IMR-90 (cell line): ENCODE data around the gene UNC5A.

Experiments
- CEBPB ChIP-seq: IDR thresholded peaks from 2 replicates; pipeline ENCODE4 v1.6.1; 2012; ENCODE audit warnings: low read depth, low read length, improper control_type of control experiment
- CHD1 ChIP-seq: IDR thresholded peaks from 2 replicates; pipeline ENCODE4 v1.6.1; 2012; ENCODE audit warnings: low read depth, low read length, improper control_type of control experiment
- CTCF ChIP-seq: conservative IDR thresholded peaks from 2 replicates; pipeline ENCODE4 v1.5.1; 2012; ENCODE audit warnings: mild to moderate bottlenecking, low read depth, low read length, improper control_type of control experiment
- ELK1 ChIP-seq: fragments of 150-350 bp; IDR thresholded peaks from 2 replicates; pipeline ENCODE4 v1.6.1; 2016; ENCODE audit warnings: low read depth, mild to moderate bottlenecking, low read length, moderate library complexity, borderline replicate concordance
- MAFK ChIP-seq: IDR thresholded peaks from 2 replicates; pipeline ENCODE4 v1.6.1; 2012; ENCODE audit warnings: low read depth, low read length, improper control_type of control experiment
- MAZ ChIP-seq: IDR thresholded peaks from 2 replicates; pipeline ENCODE4 v1.6.1; 2012; ENCODE audit warnings: low read depth, mild to moderate bottlenecking, low read length, improper control_type of control experiment, moderate library complexity, borderline replicate concordance
- MXI1 ChIP-seq: IDR thresholded peaks from 2 replicates; pipeline ENCODE4 v1.6.1; 2012; ENCODE audit warnings: low read depth, mild to moderate bottlenecking, low read length, moderate library complexity, borderline replicate concordance
- POLR2A ChIP-seq: IDR thresholded peaks from 2 replicates; pipeline ENCODE4 v1.6.1; 2012; ENCODE audit warnings: mild to moderate bottlenecking, low read depth, low read length
- RAD21 ChIP-seq: IDR thresholded peaks from 2 replicates; pipeline ENCODE4 v1.6.1; 2012; ENCODE audit warnings: low read length, improper control_type of control experiment
- RCOR1 ChIP-seq: IDR thresholded peaks from 2 replicates; pipeline ENCODE4 v1.6.1; 2012; ENCODE audit warnings: mild to moderate bottlenecking, low read length, improper control_type of control experiment; ENCODE audit not compliant: insufficient replicate concordance
- RFX5 ChIP-seq: IDR thresholded peaks from 2 replicates; pipeline ENCODE4 v1.8.0; 2012; ENCODE audit warnings: low read depth, mild to moderate bottlenecking, low read length, moderate library complexity
- SMC3 ChIP-seq: fragments of 150-350 bp; IDR thresholded peaks from 2 replicates; pipeline ENCODE4 v1.6.1; 2016; ENCODE audit warnings: low read depth, mild to moderate bottlenecking, antibody characterized with exemption, low read length, moderate library complexity
- USF2 ChIP-seq: fragments of 150-350 bp; IDR thresholded peaks from 2 replicates; pipeline ENCODE4 v1.6.1; 2017; ENCODE audit warnings: mild to moderate bottlenecking, antibody characterized with exemption, low read length, low read depth

- TF ChIP-seq CTCF = peak; percentile 29; the same call in 1 of the 2 replicates
- no peak for TF ChIP-seq MAFK
- no peak for TF ChIP-seq RCOR1
- TF ChIP-seq CHD1 = no peak
- no peak for TF ChIP-seq POLR2A
- TF ChIP-seq USF2 = no peak
- no peak for TF ChIP-seq RFX5
- TF ChIP-seq RAD21 = no peak
- no peak for TF ChIP-seq MXI1
- no peak for TF ChIP-seq SMC3
- TF ChIP-seq CEBPB = no peak
- TF ChIP-seq MAZ = no peak
- TF ChIP-seq ELK1 = no peak
Observed at GRCh38 chr5:176817841-176818377, 7.5 kb downstream of the UNC5A start.
